ENCODE results near the gene DENND11.

GRCh38 chr7:141691540-141691939, 10.4 kb downstream of the DENND11 start:
- no peak for TF ChIP-seq RHOXF2B (CRISPR knock-in tag; conservative IDR thresholded peaks at IDR 0.05)
- no peak for TF ChIP-seq EZH2 (IDR thresholded peaks at IDR 0.05; ENCODE audit: borderline replicate concordance, low read depth, low read length)
- TF ChIP-seq ZBTB33 (CRISPR knock-in tag; IDR thresholded peaks at IDR 0.05), result no peak
- no peak for TF ChIP-seq POLR2A (conservative IDR thresholded peaks at IDR 0.05)
- no peak for TF ChIP-seq REST (IDR thresholded peaks at IDR 0.05; ENCODE audit: borderline replicate concordance)
- TF ChIP-seq REST (CRISPR knock-in tag; IDR thresholded peaks at IDR 0.05; ENCODE audit: low read depth), result no peak
- no peak for TF ChIP-seq ELF4 (CRISPR knock-in tag; IDR thresholded peaks at IDR 0.05)
- no peak for TF ChIP-seq NFE2 (IDR thresholded peaks at IDR 0.05; ENCODE audit: low read depth)
- TF ChIP-seq, protein P1, sequence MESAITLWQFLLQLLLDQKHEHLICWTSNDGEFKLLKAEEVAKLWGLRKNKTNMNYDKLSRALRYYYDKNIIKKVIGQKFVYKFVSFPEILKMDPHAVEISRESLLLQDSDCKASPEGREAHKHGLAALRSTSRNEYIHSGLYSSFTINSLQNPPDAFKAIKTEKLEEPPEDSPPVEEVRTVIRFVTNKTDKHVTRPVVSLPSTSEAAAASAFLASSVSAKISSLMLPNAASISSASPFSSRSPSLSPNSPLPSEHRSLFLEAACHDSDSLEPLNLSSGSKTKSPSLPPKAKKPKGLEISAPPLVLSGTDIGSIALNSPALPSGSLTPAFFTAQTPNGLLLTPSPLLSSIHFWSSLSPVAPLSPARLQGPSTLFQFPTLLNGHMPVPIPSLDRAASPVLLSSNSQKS (CRISPR knock-in tag; IDR thresholded peaks at IDR 0.05), result no peak
- TF ChIP-seq, protein P2, sequence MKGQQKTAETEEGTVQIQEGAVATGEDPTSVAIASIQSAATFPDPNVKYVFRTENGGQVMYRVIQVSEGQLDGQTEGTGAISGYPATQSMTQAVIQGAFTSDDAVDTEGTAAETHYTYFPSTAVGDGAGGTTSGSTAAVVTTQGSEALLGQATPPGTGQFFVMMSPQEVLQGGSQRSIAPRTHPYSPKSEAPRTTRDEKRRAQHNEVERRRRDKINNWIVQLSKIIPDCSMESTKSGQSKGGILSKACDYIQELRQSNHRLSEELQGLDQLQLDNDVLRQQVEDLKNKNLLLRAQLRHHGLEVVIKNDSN (CRISPR knock-in tag; IDR thresholded peaks at IDR 0.05), result no peak
- TF ChIP-seq EP300 (IDR thresholded peaks at IDR 0.05; ENCODE audit: low read length), result no peak
- no peak for TF ChIP-seq CTCF (IDR thresholded peaks at IDR 0.05 in 2 of 3, conservative IDR thresholded peaks at IDR 0.05 in 1 of 3; ENCODE audit: insufficient read depth in 2 of 3, low read depth in 1 of 3, low read length in 3 of 3)
- TF ChIP-seq ZNF133 (CRISPR knock-in tag; IDR thresholded peaks at IDR 0.05), result no peak
